T-helper 2 cell treated with Interferon-gamma antibody and Interleukin-4, amounts not matched to agents 5 μg/mL and 100 μg/mL, for 36 hours (primary cell): ENCODE data around the gene KDM8.

Source experiments
- DNase-seq: peaks from one replicate; pipeline ENCODE4 v3.0.0; 2021; ENCODE audit warnings: low spot score
- H3K27ac Mint-ChIP-seq: one replicate; pipeline ENCODE4 v1.8.0; 2021; ENCODE audit warnings: mild to moderate bottlenecking, mixed read lengths
- H3K27me3 Mint-ChIP-seq: one replicate; pipeline ENCODE4 v1.8.0; 2021; ENCODE audit warnings: low read depth, mixed read lengths
- H3K36me3 Mint-ChIP-seq: one replicate; pipeline ENCODE4 v1.8.0; 2021; ENCODE audit warnings: low read depth, mixed read lengths
- H3K4me1 Mint-ChIP-seq: one replicate; pipeline ENCODE4 v1.8.0; 2021; ENCODE audit warnings: low read depth, mixed read lengths
- H3K4me3 Mint-ChIP-seq: one replicate; pipeline ENCODE4 v1.8.0; 2022; ENCODE audit warnings: mild to moderate bottlenecking, moderate library complexity, mixed read lengths
- H3K9me3 Mint-ChIP-seq: one replicate; pipeline ENCODE4 v1.8.0; 2021; ENCODE audit warnings: mixed read lengths

Gene KDM8

DNA sequence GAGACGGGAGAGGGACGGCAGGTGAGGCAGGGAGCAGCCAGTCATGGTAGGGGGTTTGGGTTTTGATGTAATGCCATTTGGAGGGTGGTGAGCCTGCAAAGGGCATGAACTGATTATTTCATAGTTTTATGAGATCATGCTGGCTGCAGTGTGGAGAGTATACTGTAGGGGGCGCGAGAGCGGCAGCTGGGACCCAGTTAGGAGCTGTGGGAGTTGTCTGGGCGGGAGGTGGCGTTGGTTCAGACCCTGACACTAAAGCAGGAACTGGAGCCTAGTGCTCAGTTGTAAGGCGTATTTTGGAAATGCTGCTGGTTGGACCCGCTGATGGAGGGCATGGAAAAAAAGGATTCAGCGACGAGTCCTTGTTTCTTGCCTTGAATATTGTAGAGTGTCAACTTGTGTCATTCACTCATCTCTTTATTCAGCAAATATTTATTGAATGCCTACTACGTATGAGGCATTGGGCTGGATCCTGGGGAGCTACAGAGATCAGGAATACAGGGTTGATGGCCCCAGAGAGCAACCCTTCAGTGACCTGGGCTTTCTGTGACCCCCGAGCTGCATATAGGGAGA, 23.7 kb upstream of the KDM8 start:
- H3K27me3 Mint-ChIP-seq = no peaks in the 10 kb centered on the region
- no peaks in the 10 kb centered on the region for H3K9me3 Mint-ChIP-seq
- peak overlapping the region; percentile 24 for H3K4me3 Mint-ChIP-seq
- no peaks in the 10 kb centered on the region for H3K36me3 Mint-ChIP-seq
- peaks cover 43% of the 10 kb centered on the region for H3K4me1 Mint-ChIP-seq
- H3K27ac Mint-ChIP-seq = peak overlapping the region; percentile 69
- DNase-seq = peak; percentile 82

GRCh38 chr16:27181019-27181790, 22.1 kb upstream of the KDM8 start:
- no peak for DNase-seq
- Mint-ChIP-seq H3K9me3 (no peaks in the 10 kb centered on the region), H3K27me3 (no peaks in the 10 kb centered on the region), H3K36me3 (no peaks in the 10 kb centered on the region), H3K27ac (no peak overlapping the region), H3K4me1 (peaks cover 34% of the 10 kb centered on the region), H3K4me3 (no peak overlapping the region)

DNA sequence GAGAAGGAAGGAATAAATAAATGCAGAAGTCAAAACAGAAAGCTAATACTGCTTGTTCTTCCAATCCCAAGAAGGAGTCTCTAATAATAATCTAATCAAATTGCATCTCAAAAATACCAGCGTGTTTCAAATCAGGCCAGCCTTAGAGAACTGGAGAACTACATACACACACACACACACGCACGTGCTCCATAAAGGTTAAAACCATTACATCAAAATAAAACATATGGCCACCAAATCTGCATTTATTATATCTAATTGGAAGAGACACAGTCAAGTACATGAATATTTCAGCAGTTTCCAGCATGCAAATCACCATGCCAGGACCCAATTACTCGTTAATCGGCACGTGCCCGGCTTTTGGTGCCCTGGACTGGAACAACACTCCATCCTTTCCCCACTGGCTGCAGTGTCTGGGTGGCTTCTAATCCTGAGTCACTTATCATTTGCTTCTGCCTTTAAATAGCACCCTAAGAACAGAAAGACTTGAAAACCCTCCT, 20.4 kb upstream of the KDM8 start:
- H3K9me3 Mint-ChIP-seq = no peaks in the 10 kb centered on the region
- no peaks in the 10 kb centered on the region for H3K36me3 Mint-ChIP-seq
- no peak overlapping the region for H3K27ac Mint-ChIP-seq
- no peak for DNase-seq
- H3K4me3 Mint-ChIP-seq = no peak overlapping the region
- peaks cover 33% of the 10 kb centered on the region for H3K4me1 Mint-ChIP-seq
- no peaks in the 10 kb centered on the region for H3K27me3 Mint-ChIP-seq

DNA sequence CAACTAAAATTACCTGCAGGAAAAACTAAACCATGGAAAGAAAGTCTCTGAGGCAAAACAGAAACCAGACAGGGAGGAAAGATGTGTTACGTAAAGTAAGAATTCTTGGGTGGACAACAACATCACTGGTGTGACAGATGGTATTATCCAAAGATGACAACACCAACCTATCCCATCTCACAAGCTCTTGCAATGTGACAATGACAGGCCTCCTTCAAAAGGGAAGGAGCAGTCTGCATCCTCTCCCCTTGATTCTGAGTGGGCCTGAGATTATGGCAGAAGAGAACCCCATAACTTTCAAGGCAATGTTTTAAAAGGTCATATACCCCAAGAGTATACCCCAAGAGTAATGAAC, 17.6 kb upstream of the KDM8 start:
- Mint-ChIP-seq H3K4me1 (peaks cover 12% of the 10 kb centered on the region), H3K4me3 (no peak overlapping the region), H3K27me3 (no peaks in the 10 kb centered on the region), H3K27ac (no peak overlapping the region), H3K36me3 (no peaks in the 10 kb centered on the region), H3K9me3 (no peaks in the 10 kb centered on the region)
- no peak for DNase-seq

DNA sequence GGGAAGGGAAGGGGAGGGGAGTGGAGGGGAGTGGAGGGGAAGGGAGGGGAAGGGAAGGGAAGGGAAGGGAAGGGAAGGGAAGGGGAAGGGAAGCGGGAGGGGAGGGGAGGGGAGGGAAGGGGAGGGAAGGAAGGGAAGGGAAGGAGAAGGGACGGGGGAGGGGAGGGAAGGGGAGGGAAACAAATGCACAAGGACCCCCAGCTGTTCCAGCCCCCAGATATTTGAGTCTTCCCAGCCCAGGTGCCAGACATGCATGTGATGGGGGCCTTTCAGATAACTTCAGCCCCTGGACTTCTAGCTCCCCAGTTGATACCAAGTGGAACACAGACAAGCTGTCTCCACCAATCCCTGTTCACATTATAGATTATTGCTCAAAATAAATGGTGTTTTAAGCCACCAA, 14.7 kb upstream of the KDM8 start:
- Mint-ChIP-seq H3K36me3 (no peaks in the 10 kb centered on the region), H3K27ac (no peak overlapping the region), H3K9me3 (no peaks in the 10 kb centered on the region), H3K4me1 (peaks cover 17% of the 10 kb centered on the region), H3K4me3 (no peak overlapping the region), H3K27me3 (no peaks in the 10 kb centered on the region)
- DNase-seq = no peak

- Mint-ChIP-seq H3K36me3 (no peaks in the 10 kb centered on the region), H3K27me3 (no peaks in the 10 kb centered on the region), H3K9me3 (peaks cover 1% of the 10 kb centered on the region), H3K4me3 (no peak overlapping the region), H3K4me1 (peaks cover 15% of the 10 kb centered on the region), H3K27ac (no peak overlapping the region)
- DNase-seq = no peak
These were observed 13.9 kb upstream of the KDM8 start for GRCh38 chr16:27189335-27189972.

DNA sequence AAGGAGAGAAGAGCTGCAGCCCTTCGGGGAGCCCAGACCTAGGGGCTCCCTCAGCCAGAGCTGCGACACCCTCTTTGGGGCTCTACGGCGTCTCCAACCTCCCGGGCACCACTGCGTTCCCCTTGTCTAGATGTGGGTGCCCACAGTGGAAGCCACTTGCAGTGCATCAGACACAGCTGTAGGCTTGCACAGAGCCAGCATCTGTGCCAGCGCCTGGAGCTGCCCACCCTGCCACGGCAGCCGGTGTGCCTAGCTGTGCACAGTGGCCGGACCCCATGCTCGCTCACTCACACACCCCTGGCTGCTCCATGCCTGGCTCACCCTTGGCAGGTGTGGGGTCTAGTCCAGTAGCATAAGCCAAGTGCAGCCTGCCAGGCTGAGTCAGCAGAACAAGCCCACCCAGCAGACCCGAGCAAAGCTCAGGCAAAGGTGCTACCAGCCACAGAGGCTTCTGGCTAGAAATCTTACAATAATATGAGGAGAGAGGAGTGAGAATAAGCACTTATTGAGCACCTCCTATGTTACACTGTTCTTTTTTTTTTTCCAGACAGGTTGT, 12.9 kb upstream of the KDM8 start:
- H3K27ac Mint-ChIP-seq = no peak overlapping the region
- no peak for DNase-seq
- peaks cover 21% of the 10 kb centered on the region for H3K4me1 Mint-ChIP-seq
- H3K4me3 Mint-ChIP-seq = no peak overlapping the region
- no peaks in the 10 kb centered on the region for H3K27me3 Mint-ChIP-seq
- no peaks in the 10 kb centered on the region for H3K36me3 Mint-ChIP-seq
- peaks cover 10% of the 10 kb centered on the region for H3K9me3 Mint-ChIP-seq

GRCh38 chr16:27191352-27191924, 11.9 kb upstream of the KDM8 start:
- no peaks in the 10 kb centered on the region for H3K36me3 Mint-ChIP-seq
- H3K27me3 Mint-ChIP-seq = no peaks in the 10 kb centered on the region
- DNase-seq = no peak
- no peak overlapping the region for H3K4me3 Mint-ChIP-seq
- H3K4me1 Mint-ChIP-seq = peaks cover 25% of the 10 kb centered on the region
- H3K27ac Mint-ChIP-seq = no peak overlapping the region
- H3K9me3 Mint-ChIP-seq = peaks cover 10% of the 10 kb centered on the region

GRCh38 chr16:27193300-27193990, 9.9 kb upstream of the KDM8 start:
- Mint-ChIP-seq H3K4me3 (no peak overlapping the region), H3K27me3 (peaks cover 2% of the 10 kb centered on the region), H3K27ac (no peak overlapping the region), H3K36me3 (peaks cover 2% of the 10 kb centered on the region), H3K4me1 (peaks cover 43% of the 10 kb centered on the region), H3K9me3 (peaks cover 10% of the 10 kb centered on the region)
- DNase-seq = no peak

- Mint-ChIP-seq H3K4me1 (peaks cover 60% of the 10 kb centered on the region), H3K36me3 (peaks cover 2% of the 10 kb centered on the region), H3K27ac (peak overlapping the region; percentile 84), H3K4me3 (no peak overlapping the region), H3K27me3 (peaks cover 2% of the 10 kb centered on the region), H3K9me3 (peaks cover 10% of the 10 kb centered on the region)
- DNase-seq = no peak
These were observed 8.1 kb upstream of the KDM8 start for GRCh38 chr16:27195076-27195741.

- H3K9me3 Mint-ChIP-seq = peaks cover 10% of the 10 kb centered on the region
- peaks cover 4% of the 10 kb centered on the region for H3K36me3 Mint-ChIP-seq
- H3K4me1 Mint-ChIP-seq = peaks cover 68% of the 10 kb centered on the region
- peak overlapping the region; percentile 84 for H3K27ac Mint-ChIP-seq
- DNase-seq = no peak
- peaks cover 2% of the 10 kb centered on the region for H3K27me3 Mint-ChIP-seq
- peak overlapping the region; percentile 60 for H3K4me3 Mint-ChIP-seq
These were observed 7.3 kb upstream of the KDM8 start for GRCh38 chr16:27195941-27196595.

GRCh38 chr16:27197004-27197403, 6.3 kb upstream of the KDM8 start:
- DNase-seq = no peak
- Mint-ChIP-seq H3K27me3 (peaks cover 2% of the 10 kb centered on the region), H3K4me1 (peaks cover 73% of the 10 kb centered on the region), H3K27ac (peak overlapping the region; percentile 49), H3K36me3 (peaks cover 4% of the 10 kb centered on the region), H3K4me3 (peak overlapping the region; percentile 19), H3K9me3 (peaks cover 10% of the 10 kb centered on the region)
